ENCODE results near the gene FAR2.

Gene FAR2

GRCh38 chr12:29306682-29307081, 157.6 kb downstream of the FAR2 start:
- Histone ChIP-seq H3K9ac (ENCODE audit: low read depth, low read length) (no peak overlapping the region), H3K4me1 (ENCODE audit: insufficient read depth, low read length) (no peaks in the 10 kb centered on the region), H3K9me3 (ENCODE audit: control insufficient read depth, insufficient read depth, low read length) (no peaks in the 10 kb centered on the region), H3K36me3 (ENCODE audit: insufficient read depth, low read length) (no peaks in the 10 kb centered on the region; the same call in 1 of the 2 replicates)

- Histone ChIP-seq H3K9me3 (ENCODE audit: control insufficient read depth, insufficient read depth, low read length) (no peaks in the 10 kb centered on the region), H3K9ac (ENCODE audit: low read depth, low read length) (no peak overlapping the region), H3K36me3 (ENCODE audit: insufficient read depth, low read length) (no peaks in the 10 kb centered on the region; the same call in 1 of the 2 replicates), H3K4me1 (ENCODE audit: insufficient read depth, low read length) (no peaks in the 10 kb centered on the region)
Observed at GRCh38 chr12:29309320-29309902, 160.3 kb downstream of the FAR2 start.

- H3K36me3 ChIP-seq (ENCODE audit: insufficient read depth, low read length), result no peaks in the 10 kb centered on the region; the same call in 1 of the 2 replicates
- H3K9ac ChIP-seq (ENCODE audit: low read depth, low read length), result no peak overlapping the region
- H3K4me1 ChIP-seq (ENCODE audit: insufficient read depth, low read length), result no peaks in the 10 kb centered on the region
- no peaks in the 10 kb centered on the region for H3K9me3 ChIP-seq (ENCODE audit: control insufficient read depth, insufficient read depth, low read length)
Observed at GRCh38 chr12:29310899-29311298, 161.8 kb downstream of the FAR2 start.

- no peaks in the 10 kb centered on the region; the same call in 1 of the 2 replicates for H3K36me3 ChIP-seq (ENCODE audit: insufficient read depth, low read length)
- H3K4me1 ChIP-seq (ENCODE audit: insufficient read depth, low read length), result peaks cover 4% of the 10 kb centered on the region
Observed at GRCh38 chr12:29314416-29314815, 165.3 kb downstream of the FAR2 start.

GRCh38 chr12:29316752-29317151, 167.7 kb downstream of the FAR2 start:
- H3K4me1 ChIP-seq (ENCODE audit: insufficient read depth, low read length), result peaks cover 4% of the 10 kb centered on the region
- no peaks in the 10 kb centered on the region for H3K9me3 ChIP-seq (ENCODE audit: control insufficient read depth, insufficient read depth, low read length)
- no peaks in the 10 kb centered on the region; the same call in 1 of the 2 replicates for H3K36me3 ChIP-seq (ENCODE audit: insufficient read depth, low read length)
- no peak overlapping the region for H3K9ac ChIP-seq (ENCODE audit: low read depth, low read length)

More at GRCh38 chr12:29314416-29314815, 165.3 kb downstream of the FAR2 start:
- H3K9ac ChIP-seq (ENCODE audit: low read depth, low read length), result no peak overlapping the region
- no peaks in the 10 kb centered on the region for H3K9me3 ChIP-seq (ENCODE audit: control insufficient read depth, insufficient read depth, low read length)

- H3K9ac ChIP-seq (ENCODE audit: low read depth, low read length), result no peak overlapping the region
- H3K9me3 ChIP-seq (ENCODE audit: control insufficient read depth, insufficient read depth, low read length), result peaks cover 2% of the 10 kb centered on the region; the same call in 1 of the 2 replicates
- no peaks in the 10 kb centered on the region; the same call in 1 of the 2 replicates for H3K36me3 ChIP-seq (ENCODE audit: insufficient read depth, low read length)
- peaks cover 4% of the 10 kb centered on the region for H3K4me1 ChIP-seq (ENCODE audit: insufficient read depth, low read length)
Observed at GRCh38 chr12:29317556-29318363, 168.7 kb downstream of the FAR2 start.

GRCh38 chr12:29320295-29321085, 171.4 kb downstream of the FAR2 start:
- H3K36me3 ChIP-seq (ENCODE audit: insufficient read depth, low read length), result no peaks in the 10 kb centered on the region

GRCh38 chr12:29322157-29322556, 173.1 kb downstream of the FAR2 start:
- Histone ChIP-seq H3K4me1 (ENCODE audit: insufficient read depth, low read length) (no peaks in the 10 kb centered on the region), H3K9ac (ENCODE audit: low read depth, low read length) (no peak overlapping the region), H3K36me3 (ENCODE audit: insufficient read depth, low read length) (no peaks in the 10 kb centered on the region), H3K9me3 (ENCODE audit: control insufficient read depth, insufficient read depth, low read length) (peaks cover 3% of the 10 kb centered on the region; the same call in 1 of the 2 replicates)

More at GRCh38 chr12:29320295-29321085, 171.4 kb downstream of the FAR2 start:
- no peak overlapping the region for H3K9ac ChIP-seq (ENCODE audit: low read depth, low read length)
- H3K9me3 ChIP-seq (ENCODE audit: control insufficient read depth, insufficient read depth, low read length), result peaks cover 3% of the 10 kb centered on the region; the same call in 1 of the 2 replicates
- H3K4me1 ChIP-seq (ENCODE audit: insufficient read depth, low read length), result peaks cover 4% of the 10 kb centered on the region

GRCh38 chr12:29329411-29329810, 180.3 kb downstream of the FAR2 start:
- Histone ChIP-seq H3K4me1 (ENCODE audit: insufficient read depth, low read length) (no peaks in the 10 kb centered on the region), H3K36me3 (ENCODE audit: insufficient read depth, low read length) (no peaks in the 10 kb centered on the region; the same call in 1 of the 2 replicates), H3K9me3 (ENCODE audit: control insufficient read depth, insufficient read depth, low read length) (no peaks in the 10 kb centered on the region), H3K9ac (ENCODE audit: low read depth, low read length) (no peak overlapping the region)

- Histone ChIP-seq H3K4me1 (ENCODE audit: insufficient read depth, low read length) (no peaks in the 10 kb centered on the region), H3K36me3 (ENCODE audit: insufficient read depth, low read length) (no peaks in the 10 kb centered on the region; the same call in 1 of the 2 replicates), H3K9me3 (ENCODE audit: control insufficient read depth, insufficient read depth, low read length) (no peaks in the 10 kb centered on the region), H3K9ac (ENCODE audit: low read depth, low read length) (no peak overlapping the region)
Observed at GRCh38 chr12:29333178-29333577, 184.1 kb downstream of the FAR2 start.

- no peaks in the 10 kb centered on the region for H3K4me1 ChIP-seq (ENCODE audit: insufficient read depth, low read length)
- H3K36me3 ChIP-seq (ENCODE audit: insufficient read depth, low read length), result no peaks in the 10 kb centered on the region; the same call in 1 of the 2 replicates
- no peak overlapping the region for H3K9ac ChIP-seq (ENCODE audit: low read depth, low read length)
- no peaks in the 10 kb centered on the region for H3K9me3 ChIP-seq (ENCODE audit: control insufficient read depth, insufficient read depth, low read length)
Observed at GRCh38 chr12:29334937-29335336, 185.9 kb downstream of the FAR2 start.

- Histone ChIP-seq H3K4me1 (ENCODE audit: insufficient read depth, low read length) (no peaks in the 10 kb centered on the region), H3K36me3 (ENCODE audit: insufficient read depth, low read length) (no peaks in the 10 kb centered on the region; the same call in 1 of the 2 replicates), H3K9me3 (ENCODE audit: control insufficient read depth, insufficient read depth, low read length) (no peaks in the 10 kb centered on the region), H3K9ac (ENCODE audit: low read depth, low read length) (no peak overlapping the region)
Observed at GRCh38 chr12:29337325-29337724, 188.2 kb downstream of the FAR2 start.

- peaks cover 3% of the 10 kb centered on the region; the same call in 1 of the 2 replicates for H3K36me3 ChIP-seq (ENCODE audit: insufficient read depth, low read length)
- no peaks in the 10 kb centered on the region for H3K9me3 ChIP-seq (ENCODE audit: control insufficient read depth, insufficient read depth, low read length)
- no peak overlapping the region for H3K9ac ChIP-seq (ENCODE audit: low read depth, low read length)
Observed at GRCh38 chr12:29343022-29343799, 194.1 kb downstream of the FAR2 start.

More at GRCh38 chr12:29343022-29343799, 194.1 kb downstream of the FAR2 start:
- no peaks in the 10 kb centered on the region for H3K4me1 ChIP-seq (ENCODE audit: insufficient read depth, low read length)

All from ES-I3 (cell line).